NCI-H774 (cell line): ENCODE data around the gene DNASE2B.
A peak's percentile ranks its signal among the peaks of the same experiment; 100 is the strongest.

Source experiments
- DNase-seq: peaks from one replicate; lab custom pipeline; 2025; lab: John Stamatoyannopoulos, UW

DNASE2B gene, protein sequence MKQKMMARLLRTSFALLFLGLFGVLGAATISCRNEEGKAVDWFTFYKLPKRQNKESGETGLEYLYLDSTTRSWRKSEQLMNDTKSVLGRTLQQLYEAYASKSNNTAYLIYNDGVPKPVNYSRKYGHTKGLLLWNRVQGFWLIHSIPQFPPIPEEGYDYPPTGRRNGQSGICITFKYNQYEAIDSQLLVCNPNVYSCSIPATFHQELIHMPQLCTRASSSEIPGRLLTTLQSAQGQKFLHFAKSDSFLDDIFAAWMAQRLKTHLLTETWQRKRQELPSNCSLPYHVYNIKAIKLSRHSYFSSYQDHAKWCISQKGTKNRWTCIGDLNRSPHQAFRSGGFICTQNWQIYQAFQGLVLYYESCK

DNA sequence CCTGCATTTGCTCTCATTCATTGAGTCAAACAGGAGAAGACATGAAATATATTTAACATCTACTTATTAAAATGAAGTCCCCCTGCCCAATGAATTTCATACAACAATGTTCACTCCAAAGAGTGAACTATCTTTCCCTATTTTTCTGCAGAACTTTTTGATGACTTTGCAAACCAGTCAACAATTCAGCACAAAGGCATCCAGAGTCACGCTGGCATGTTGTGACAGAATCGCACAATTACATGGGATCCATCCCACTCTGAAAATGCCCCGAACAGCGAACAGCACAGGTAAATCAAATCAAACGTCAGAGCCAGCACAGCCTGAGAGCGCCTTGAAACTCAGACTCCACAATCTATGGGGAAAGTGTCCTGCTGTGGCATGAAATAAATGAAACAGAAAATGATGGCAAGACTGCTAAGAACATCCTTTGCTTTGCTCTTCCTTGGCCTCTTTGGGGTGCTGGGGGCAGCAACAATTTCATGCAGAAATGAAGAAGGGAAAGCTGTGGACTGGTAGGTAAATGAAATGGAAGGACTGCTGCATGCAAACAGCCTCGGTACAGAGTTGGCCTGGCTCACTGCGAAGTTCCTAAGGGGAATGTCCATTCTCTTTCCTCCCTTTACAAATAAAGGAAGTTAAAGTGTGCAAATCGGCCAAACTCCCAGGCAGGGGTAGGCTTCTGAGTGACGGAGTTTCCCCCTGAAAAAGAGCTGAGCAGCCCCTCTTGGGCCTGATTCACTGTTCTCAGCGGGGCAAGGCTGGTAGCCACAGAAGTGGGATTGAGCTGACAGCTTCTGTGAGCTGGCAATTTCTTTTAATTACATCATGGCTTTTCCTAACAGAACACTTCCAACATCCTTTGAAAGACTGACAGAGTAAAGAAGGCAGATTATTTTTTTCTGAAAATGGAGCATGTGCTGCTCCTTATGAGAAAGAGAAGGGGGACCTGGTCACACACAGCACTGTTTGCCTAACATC is at the start of gene DNASE2B:
DNASE2B (plus strand) TSS at position 310 of the 981 bp plus-strand sequence; CDS start at position 391, 81 bp downstream.
- DNase-seq: no peak

DNA sequence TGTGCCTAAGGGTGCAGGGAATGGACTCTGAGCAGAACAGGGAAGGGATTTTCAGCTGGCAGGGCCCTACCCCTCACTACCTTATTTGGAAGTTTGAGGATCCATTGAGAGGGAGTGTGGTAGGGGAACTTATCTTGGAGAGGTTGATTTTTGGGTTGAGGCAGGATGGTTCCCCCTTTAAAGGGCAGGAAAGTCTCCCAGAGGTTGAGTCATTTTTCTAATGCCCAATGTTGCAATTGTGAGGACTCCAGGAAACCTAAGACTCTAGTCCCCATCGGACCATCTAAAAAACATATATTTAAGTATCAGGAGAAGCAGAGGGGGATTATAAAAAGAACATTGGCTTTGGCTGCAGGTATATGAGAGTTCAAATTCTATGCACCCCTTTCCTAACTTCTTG is 49.5 kb upstream of the DNASE2B start:
- DNase-seq: no peak

DNA sequence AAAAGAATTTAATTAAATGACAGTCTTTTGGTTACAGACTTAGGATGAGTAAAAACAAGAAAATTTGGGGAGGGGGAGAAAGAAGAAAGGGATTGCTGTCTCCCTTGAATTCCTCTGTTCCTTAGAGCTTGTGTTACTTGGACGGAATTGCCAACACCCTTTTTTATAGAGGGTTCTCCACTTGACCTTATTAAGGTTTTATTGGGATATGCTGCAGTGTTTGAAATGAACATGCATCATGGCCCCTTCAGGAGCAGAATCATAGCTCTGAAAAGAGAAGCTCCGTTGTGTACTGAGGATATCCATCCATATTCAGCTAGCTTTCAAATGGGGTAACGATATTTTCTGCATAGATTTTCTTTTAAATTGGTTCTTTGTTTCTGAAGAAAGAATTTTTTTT is 48.2 kb upstream of the DNASE2B start:
- no peak for DNase-seq

DNA sequence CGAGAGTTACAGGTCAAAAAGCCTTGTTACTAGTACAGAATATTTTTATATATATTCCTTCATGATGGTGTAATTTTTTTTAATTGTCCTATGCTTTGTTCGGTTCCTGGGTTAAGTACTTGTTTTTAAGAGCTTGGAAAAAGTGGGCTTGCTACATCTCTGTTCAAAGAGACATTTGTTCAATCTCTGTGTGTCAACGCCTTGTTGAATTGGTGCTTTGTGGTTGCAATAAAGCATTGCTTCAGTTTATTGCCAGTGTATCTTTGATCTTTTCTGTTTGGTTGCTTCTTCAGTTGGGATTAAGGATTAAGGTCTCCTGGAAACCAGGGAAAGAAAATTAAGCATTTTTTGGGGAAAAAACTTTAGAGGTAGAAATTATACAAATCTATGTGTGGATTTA is 47.7 kb upstream of the DNASE2B start:
- no peak for DNase-seq

DNA sequence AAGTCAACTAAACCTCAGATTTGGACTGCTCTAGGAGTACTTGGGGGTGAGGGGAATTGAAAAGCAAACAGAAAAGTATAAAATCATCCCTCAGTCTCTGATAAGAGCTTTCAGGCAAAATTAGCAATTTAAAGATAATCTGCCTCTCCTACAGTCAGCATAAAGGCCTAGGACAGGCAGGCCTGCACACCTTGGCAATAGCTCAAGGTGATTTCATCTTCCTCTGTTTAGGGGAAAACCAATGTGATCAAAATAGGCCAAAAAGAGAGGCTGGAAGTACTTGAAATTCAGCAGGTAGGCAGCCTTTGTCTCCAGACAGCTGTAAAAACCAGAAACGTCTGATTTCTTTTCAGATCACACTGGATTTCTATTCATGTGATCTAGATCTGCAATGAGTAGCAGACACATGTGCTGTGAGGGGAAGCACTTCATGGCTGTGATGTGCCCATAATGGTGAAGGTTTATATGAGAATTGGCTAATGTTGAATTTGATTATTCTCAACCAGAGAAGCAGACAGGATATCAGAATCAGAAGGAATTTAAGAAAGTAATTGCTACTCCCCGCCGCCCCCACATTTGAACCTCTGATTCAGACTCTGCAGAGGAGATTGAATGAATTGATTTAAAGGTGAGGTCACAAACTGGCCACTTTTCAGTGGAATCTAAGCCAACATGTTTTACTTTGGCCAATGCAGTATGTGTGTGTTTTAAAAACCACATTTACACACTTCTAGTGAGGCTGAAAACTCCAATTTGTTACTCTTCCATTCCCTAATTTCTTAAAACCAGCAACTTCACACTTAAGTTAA is 45.8 kb upstream of the DNASE2B start:
- DNase-seq: no peak

DNA sequence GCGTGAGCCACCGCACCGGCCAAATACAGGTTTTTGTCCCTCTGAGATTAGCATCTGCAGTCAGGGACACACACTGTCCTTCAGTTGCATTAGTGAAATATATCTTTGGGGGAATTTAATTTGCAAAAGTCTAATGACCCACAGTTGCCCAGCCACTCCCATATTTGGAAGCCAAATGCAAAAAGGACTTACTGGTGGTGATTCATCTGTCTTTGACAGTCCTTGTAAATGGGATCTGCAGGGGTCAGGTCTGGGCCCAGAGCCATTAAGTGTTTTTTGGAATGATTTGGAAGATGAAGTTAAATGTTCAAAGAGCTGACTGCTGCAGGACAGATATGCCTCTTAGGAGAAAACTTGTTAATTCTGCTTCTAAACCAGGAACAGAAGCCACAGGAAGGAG is 44.6 kb upstream of the DNASE2B start:
- no peak for DNase-seq

DNA sequence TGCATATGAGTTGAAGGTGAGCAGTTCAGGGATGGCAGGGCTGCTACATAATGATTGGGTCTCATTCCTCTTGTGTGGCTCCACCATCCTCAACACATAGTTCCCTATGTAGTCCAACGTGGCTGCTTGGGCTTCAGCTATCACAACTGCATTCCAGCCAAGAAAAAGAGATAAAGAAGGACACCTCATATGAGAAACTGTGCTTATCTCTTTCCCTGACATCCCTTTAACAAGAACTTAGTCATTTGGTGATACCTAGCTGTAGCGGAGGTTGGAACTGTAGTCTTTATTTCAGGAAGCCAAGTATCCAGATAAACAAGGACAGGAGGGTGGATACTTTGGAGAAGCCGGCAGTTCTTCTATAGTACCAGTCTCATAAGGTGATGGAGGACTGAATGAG is 42.7 kb upstream of the DNASE2B start:
- no peak for DNase-seq

DNA sequence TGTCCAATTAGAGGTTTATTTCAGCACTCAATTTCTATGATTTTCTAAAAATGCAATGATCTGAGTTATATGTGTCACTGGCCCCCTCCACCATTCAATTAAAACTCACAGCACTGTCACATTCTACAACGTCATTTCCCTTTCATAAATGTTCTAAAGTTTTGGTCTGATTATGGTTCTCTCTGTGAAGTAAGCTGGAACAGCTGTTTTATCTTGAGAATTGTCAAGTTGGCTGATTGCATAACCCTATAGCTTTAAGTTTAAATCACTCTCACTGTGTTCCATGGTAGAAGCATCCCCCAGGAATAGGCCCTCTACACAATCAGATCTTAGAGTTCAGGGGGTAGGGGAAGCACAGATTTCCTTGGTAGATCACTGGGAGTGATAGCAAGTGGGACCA is 41.4 kb upstream of the DNASE2B start:
- DNase-seq: no peak

DNA sequence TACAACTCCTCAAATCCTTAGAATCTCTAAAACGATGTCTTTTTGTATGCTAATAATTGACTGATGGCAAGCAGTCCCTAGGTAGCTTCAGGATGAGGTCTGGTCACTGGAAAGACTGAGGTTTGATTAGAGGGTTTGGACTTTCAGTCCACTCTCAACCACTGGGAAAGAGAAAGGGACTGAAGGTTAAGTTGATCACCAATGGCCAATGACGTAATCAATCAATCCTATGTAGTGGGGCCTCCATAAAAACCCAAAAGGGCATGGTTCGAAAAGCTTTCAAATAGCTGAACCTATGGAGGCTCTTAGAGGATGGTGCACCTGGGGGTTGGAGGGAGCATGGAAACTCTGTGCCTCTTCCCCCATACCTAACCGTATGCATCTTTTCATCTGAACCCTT is 39.6 kb upstream of the DNASE2B start:
- no peak for DNase-seq

DNA sequence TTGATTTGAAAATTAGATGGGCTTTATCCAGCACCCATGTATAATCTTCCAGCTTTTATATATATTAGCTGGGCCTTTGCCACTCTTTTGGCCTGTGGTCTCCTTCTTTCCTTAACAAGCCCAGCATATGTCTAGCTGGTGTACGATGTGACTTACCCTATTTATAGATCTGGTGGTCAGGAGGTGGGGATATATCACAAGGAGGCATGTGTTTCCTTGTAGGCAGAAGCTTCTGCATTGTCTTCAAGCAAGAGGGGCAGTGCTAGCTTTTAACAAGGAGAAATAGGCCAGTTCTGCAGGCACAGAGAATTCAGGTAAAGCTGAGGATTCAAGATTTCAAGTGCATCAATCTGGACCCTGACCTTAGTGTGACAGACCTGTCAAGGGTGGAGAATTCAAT is 38.0 kb upstream of the DNASE2B start:
- no peak for DNase-seq

DNA sequence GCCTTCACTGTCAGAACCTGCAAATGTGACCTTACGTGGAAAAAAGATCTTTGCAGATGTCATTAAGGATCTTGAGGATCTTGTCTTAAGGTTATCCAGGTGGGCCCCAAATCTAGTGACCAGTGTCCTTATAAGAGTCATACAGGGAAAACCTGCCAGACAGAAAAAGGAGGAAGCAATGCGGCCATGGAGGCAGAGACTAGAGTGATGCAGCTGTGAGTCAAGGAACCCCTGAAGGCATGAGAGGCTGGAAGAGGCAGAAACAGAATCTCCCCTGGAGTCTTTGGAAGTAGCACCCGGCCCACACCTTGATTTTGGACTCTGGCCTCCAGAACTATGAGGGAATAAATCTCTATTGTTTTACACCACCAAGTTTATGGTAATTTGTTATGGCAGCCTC is 36.5 kb upstream of the DNASE2B start:
- DNase-seq: no peak

DNA sequence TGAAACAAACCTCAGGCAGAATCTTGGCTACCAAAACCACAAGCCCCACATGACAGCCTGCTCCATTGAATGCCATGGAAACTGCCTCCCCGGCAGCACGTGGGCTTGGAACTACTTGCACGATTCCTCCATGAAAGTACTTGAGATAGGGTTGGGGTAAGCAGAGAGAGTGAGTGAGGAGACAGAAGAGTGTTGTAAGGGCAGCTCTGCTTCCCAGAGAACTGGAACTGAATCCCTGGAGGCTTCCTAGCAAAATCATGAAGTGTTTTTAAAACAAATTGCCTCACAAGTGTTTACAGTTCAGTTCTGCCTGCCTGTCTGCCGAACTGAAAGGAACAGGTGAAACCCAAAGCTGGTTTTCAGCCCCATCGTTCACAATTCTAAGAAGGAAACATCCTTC is 35.3 kb upstream of the DNASE2B start:
- peak; percentile 17 for DNase-seq

DNA sequence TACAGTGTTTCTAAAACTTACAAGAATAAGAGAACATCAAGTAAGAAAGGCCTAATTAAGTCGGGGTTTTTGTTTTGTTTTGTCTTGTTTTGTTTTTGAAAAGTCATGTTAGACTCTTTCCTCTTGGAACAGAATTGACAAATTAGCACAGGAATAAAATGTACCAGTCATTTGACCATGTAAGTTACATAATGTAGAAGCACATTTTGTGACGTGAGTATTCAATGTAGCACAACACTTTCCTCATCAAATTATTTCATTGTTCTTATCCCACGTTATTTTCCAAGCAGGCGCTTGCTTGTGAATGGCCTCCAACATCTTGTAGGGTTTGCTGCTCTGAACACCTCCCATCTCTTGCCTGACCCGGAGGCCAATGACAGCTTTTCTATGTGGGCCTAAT is 34.7 kb upstream of the DNASE2B start:
- DNase-seq: no peak

DNA sequence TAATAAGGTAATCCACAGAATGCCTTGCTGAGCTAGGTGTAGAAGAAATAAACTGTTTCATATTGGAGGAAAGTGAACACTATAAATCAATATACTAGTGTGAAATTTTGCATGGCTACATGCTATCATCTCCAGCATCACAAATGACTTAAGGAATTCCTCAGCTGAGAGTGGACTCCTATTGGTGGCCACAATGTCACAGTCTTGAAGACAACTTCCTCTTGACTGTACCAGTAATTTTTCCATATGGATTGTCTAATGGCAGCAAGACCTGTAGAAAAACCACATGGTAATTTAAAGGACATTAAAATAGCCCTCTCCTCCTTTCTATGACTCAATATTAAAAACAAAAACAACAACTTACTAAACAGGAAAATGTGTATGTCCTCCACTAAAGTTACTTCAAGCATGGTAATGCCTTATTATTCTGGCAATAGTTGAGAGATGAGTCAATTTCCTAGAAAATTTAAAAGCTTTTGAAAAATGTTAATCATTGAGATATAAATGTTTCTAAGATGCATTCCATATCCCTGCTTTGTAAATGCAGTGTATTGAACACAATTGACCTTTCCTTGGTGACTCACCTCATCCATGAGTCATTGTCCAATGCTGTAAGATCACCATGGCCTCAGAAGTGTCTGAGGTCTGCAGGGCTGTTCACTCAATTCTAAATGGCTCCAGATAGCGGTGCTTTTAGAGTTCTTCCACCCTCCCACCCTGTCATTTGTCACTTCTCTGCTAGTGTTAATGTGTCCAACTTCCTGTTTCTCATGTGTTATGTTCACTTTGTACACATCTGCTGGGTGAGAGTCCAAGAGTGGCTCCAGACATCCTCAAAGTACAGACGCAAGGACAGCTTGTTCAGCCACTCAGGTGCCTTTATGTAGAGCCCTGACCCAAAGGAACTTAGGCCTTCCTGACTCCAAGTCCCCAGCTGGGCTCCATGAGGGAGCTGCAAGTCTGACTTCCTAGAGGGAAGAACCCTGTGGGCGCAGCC is 32.8 kb upstream of the DNASE2B start:
- no peak for DNase-seq

DNA sequence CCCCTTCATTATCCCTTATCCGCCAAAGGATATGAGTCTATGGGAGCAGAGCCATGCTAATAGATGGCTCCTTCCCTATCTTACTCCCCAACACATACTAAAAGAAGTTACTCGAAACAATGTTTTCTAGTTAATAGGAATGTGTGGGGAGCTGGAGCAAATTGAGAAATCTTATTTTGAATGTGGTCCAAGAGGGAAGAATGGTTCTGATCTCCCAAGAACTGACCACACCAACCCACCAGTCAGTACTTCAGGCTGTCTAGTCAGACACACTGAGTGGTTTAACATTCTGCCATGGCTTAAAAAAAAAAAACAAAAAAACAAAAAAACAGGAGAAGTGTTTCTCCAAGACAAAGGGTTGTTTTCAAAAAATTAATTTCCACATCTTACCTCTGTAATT is 31.5 kb upstream of the DNASE2B start:
- DNase-seq: no peak

DNA sequence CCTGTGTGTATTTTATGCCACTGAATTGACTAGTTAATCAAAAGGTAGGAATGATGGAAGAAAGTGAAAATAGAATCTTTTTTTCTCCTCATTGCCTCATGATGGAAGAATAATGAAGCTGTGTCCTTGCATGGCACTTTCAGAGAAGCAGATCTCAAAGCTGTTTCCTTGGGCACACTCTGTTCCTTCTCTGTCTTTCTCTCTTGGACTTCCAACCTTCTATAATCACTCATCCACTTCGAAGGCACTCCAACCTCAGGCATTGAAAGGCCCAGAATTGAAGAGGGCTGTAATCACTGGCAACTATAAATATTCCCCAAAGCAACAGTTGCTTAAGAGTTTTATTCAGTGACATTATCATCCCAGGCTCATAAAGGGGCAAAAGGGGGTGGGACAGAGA is 31.1 kb upstream of the DNASE2B start:
- no peak for DNase-seq

DNA sequence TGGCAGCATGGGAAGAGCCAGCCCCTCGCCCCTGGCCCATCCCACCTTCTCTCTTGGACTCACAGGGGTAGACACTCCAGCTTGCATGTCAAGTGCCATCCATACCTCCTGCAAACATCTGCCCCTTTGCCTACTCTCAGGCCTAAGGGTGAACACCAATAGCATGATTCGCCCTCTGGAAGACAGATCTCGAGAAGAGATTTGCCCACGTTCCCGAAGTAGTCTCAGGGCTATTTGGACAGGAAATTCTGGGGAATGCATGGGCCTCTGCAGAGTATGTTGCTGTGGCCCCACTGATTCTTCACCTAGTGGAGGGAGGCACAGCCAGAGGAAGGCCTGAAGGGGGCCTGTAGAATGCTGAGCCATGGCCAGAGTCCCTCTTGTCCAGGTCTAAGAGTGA is 29.8 kb upstream of the DNASE2B start:
- DNase-seq: no peak

DNA sequence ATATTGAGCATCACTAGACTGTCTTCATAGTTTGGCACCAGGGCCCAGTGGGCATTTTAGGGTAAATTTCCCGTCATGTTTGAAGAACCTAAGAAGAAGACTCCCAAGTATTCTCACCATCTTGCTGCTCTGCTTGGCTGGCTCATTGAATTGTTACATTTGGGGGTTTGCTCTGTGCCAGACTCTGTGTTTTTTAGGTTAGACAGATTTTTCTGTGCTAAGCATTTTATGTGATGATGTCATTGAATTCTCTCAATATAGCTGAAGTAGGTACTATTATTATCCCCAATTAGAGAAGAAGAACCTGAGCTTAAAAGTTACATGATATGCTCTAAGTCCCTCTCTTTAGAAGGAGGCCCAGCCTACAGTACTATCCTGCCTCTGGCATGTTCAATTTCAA is 28.0 kb upstream of the DNASE2B start:
- no peak for DNase-seq

DNA sequence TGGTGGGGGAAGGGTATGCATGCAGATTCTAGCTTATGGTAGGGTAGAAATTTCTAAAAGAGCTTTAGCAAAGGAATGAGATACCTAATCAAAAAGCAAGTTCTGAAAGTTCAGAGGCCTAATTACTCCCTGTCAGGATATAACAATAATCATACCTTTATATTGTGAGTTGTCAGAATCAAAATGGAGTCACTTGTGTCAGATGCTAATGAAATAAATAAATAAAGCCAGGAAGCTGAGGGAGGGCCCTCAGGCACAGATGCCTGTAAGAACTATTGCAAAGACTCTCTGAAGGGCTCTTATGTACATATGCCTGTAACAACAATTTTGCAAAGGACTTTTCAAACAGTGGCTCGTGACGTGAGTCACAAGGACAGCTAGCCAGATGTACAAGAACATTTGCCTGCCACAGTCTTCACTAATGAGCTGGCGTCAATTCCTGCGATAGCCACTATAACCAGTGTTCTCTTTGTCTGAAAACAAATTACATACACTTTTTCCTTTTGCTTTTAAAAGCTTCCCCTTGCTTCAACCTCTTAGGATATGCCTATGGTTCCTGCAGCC is 27.4 kb upstream of the DNASE2B start:
- DNase-seq: peak; percentile 31

DNA sequence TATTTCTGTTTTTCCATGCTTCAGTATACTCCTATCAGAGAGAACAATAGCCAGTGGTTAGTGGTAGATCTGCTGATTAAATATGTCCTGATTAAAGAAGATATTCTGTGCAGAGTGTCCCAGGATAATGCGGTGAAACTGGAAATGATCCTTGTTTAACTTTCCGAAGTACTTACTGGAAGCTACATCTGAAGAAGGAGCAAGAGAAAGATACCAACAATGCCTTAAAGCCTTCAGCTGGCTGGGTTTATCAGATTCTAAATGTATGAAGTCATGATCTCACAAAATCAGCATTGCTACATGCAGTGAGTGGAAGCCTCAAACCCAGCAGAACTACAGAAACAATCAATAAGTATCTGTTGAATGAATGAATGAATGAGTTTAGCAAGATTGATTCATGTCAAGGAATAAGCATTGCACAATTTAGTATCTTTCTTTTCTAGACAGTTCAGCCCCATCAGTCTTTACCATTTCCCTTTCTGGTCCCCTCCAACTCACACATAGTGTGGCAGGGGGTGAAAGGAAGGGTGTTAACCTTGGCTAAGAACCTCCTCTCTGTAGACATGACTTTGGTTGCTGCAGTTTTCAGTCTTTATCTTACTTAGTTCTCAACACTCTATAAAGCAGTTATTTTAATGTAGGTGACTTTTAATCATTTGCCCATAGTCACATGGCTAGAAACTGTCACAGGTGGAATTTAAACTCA is 24.7 kb upstream of the DNASE2B start:
- DNase-seq: no peak
